Activated CD4-positive, alpha-beta T cell treated with anti-CD3 and anti-CD28 coated beads for 24 hours (primary cell): Measurements from ENCODE around the gene GJA4.

ENCODE experiments used
- DNase-seq, 2 donors: peaks; one replicate each; pipeline ENCODE4 v3.0.0-alpha.2; 2020; ENCODE audit warnings: low read depth in 2 of 2

GJA4 gene

GRCh38 chr1:34839526-34840305, 46.9 kb downstream of the GJA4 start:
- DNase-seq: no peak

- no peak for DNase-seq
Measured at GRCh38 chr1:34840426-34840825, 47.6 kb downstream of the GJA4 start.

- DNase-seq: no peak
Measured at GRCh38 chr1:34842073-34842472, 49.3 kb downstream of the GJA4 start.

GRCh38 chr1:34842952-34843371, 50.2 kb downstream of the GJA4 start:
- no peak for DNase-seq

- DNase-seq: no peak
Measured at GRCh38 chr1:34843392-34844251, 50.8 kb downstream of the GJA4 start.

- no peak for DNase-seq
Measured at GRCh38 chr1:34844252-34844634, 51.4 kb downstream of the GJA4 start.
